ENCODE results near the gene PALM. TPM values are rescaled to one million over a fixed set of nuclear protein-coding genes. Genes with fewer than 3 reads are reported as not detected.

The PALM gene
- total RNA-seq, 1 experiment from 2014 or later = 18.5 TPM

DNA sequence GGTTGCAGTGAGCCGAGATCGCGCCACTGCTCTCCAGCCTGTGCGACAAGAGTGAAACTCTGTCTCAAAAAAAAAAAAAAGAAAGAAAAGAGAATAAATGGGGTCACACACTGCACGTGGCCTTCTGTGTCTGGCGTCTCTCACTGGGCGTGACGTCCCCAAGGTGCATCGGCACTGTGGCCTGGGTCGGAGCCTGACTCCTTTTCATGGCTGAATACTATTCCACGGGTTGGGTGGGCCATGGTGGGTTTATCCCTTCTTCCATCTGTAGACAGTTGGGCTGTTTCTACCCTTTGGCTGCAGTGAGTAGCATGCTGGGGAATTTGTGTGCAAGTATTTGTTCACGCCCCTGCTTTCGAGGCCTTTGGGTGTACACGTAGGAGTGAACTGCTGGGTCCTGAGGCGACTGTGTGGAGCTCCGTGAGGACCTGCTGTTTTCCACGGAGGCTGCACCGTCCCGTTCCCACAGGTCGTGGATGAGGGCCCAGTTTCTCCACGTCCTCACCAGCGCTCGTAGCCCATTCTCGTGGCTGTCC is 33.9 kb downstream of the PALM start:
- H3K4ac ChIP-seq (ENCODE audit: low read depth, low read length) = no peak overlapping the region
- Mint-ChIP-seq H3K27me3 (ENCODE audit: low read depth) (peaks cover 4% of the 10 kb centered on the region), H3K4me1 (no peaks in the 10 kb centered on the region), H3K36me3 (ENCODE audit: insufficient read depth in 1 of 3, low read depth in 3 of 3) (peaks cover 0 to 11% (median 2%) of the 10 kb centered on the region in 3 experiments; a peak in 4 of 7 replicates), H3K27ac (no peak overlapping the region), H3K4me3 (no peak overlapping the region), H3K9me3 (peaks cover 10 to 12% of the 10 kb centered on the region in 2 experiments; a peak in 4 of 5 replicates)
- no peak overlapping the region for H3K4me2 ChIP-seq (ENCODE audit: insufficient read depth, insufficient read length, low read length)
- H4K20me1 ChIP-seq (ENCODE audit: control insufficient read depth, insufficient read depth, insufficient read length) = no peaks in the 10 kb centered on the region
- DNase-seq = no peak
- H3K56ac ChIP-seq (ENCODE audit: insufficient read length, low read depth, low read length) = no peak overlapping the region
- no peak overlapping the region for H3K9ac ChIP-seq (ENCODE audit: extremely low read depth, insufficient read length, low read length)
- no peak overlapping the region for H3K14ac ChIP-seq (ENCODE audit: insufficient read depth, low read length)
- no peaks in the 10 kb centered on the region for H3K27me3 ChIP-seq (ENCODE audit: insufficient read depth, low read length)
- H3K23ac ChIP-seq (ENCODE audit: insufficient read length, low read depth, low read length) = no peak overlapping the region
- no peak overlapping the region for H4K5ac ChIP-seq (ENCODE audit: insufficient read length, low read depth, low read length)
- H2BK5ac ChIP-seq (ENCODE audit: insufficient read length, low read length) = no peak overlapping the region
- H2BK12ac ChIP-seq (ENCODE audit: insufficient read length, low read depth, low read length) = no peak overlapping the region
- no peak overlapping the region for H3T11ph ChIP-seq (ENCODE audit: low read length)
- TF ChIP-seq, protein P1, sequence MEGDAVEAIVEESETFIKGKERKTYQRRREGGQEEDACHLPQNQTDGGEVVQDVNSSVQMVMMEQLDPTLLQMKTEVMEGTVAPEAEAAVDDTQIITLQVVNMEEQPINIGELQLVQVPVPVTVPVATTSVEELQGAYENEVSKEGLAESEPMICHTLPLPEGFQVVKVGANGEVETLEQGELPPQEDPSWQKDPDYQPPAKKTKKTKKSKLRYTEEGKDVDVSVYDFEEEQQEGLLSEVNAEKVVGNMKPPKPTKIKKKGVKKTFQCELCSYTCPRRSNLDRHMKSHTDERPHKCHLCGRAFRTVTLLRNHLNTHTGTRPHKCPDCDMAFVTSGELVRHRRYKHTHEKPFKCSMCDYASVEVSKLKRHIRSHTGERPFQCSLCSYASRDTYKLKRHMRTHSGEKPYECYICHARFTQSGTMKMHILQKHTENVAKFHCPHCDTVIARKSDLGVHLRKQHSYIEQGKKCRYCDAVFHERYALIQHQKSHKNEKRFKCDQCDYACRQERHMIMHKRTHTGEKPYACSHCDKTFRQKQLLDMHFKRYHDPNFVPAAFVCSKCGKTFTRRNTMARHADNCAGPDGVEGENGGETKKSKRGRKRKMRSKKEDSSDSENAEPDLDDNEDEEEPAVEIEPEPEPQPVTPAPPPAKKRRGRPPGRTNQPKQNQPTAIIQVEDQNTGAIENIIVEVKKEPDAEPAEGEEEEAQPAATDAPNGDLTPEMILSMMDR (conservative IDR thresholded peaks at IDR 0.05) = no peak
- no peaks in the 10 kb centered on the region for H3K9me3 ChIP-seq (ENCODE audit: control insufficient read depth, low read depth, low read length)
- no peak overlapping the region for H2AK5ac ChIP-seq (ENCODE audit: insufficient read length, low read length)
- no peak overlapping the region for H2BK15ac ChIP-seq (ENCODE audit: low read depth, low read length)
- H2BK120ac ChIP-seq (ENCODE audit: low read depth, low read length, poor library complexity, severe bottlenecking) = no peak overlapping the region
- H4K8ac ChIP-seq (replicated peaks; ENCODE audit: insufficient read length, low read depth, low read length) = no peak overlapping the region
- no peaks in the 10 kb centered on the region for H3K4me1 ChIP-seq (ENCODE audit: insufficient read depth, low read length)
- no peak overlapping the region for H3K27ac ChIP-seq (ENCODE audit: insufficient read length, low read depth, low read length)
- no peaks in the 10 kb centered on the region for H3K79me2 ChIP-seq (ENCODE audit: insufficient read depth, low read length)
- H2BK20ac ChIP-seq (ENCODE audit: low read depth, low read length, poor library complexity, severe bottlenecking) = no peak overlapping the region
- H3K18ac ChIP-seq (ENCODE audit: insufficient read length, low read depth, low read length) = no peak overlapping the region
- H3K23me2 ChIP-seq (ENCODE audit: insufficient read length, low read depth, low read length, poor library complexity, severe bottlenecking) = no peaks in the 10 kb centered on the region
- no CpG with 5 or more reads among the region's 24 CpGs for WGBS (ENCODE audit: extremely low coverage, insufficient read length, low lambda C conversion rate)
- H2AFZ ChIP-seq (ENCODE audit: low read length) = no peak overlapping the region
- H4K91ac ChIP-seq (ENCODE audit: insufficient read length, low read depth, low read length) = no peak overlapping the region
- H3K79me1 ChIP-seq (ENCODE audit: insufficient read depth, low read depth, low read length, poor library complexity, severe bottlenecking) = no peaks in the 10 kb centered on the region
